SH-SY5Y (cell line): Measurements from ENCODE around the gene TTLL4.

ENCODE experiments used
- GATA2 ChIP-seq: IDR thresholded peaks from 2 replicates; pipeline ENCODE4 v1.6.1; 2011; ENCODE audit warnings: mild to moderate bottlenecking, low read depth, low read length
- GATA3 ChIP-seq: IDR thresholded peaks from 2 replicates; pipeline ENCODE4 v1.6.1; 2011; ENCODE audit warnings: low read depth, mild to moderate bottlenecking, low read length, moderate library complexity

DNA sequence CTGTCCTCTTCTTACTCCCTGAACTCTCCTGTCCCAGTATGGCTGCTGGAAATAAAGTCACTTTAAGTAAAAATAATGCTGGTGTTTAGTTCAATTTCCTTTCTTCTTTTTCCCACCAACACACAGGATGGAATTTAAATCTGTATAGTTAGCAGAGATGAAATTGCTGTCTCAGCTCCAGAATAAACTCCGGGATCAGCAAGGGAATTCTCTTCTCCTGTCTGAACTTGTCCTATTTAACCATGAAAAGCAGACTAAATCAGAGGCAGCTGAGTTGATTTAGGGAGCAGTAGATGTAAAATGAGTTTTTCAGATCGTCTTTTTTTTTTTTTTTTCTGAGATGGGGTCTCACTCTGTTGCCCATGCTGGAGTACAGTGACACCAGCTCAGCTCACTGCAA, 25.9 kb downstream of the TTLL4 start:
- no peak for TF ChIP-seq GATA3
- TF ChIP-seq GATA2 = no peak
